Activated CD8-positive, alpha-beta T cell treated with anti-CD3 and anti-CD28 coated beads for 36 hours (primary cell): ENCODE measurements around the gene PHOSPHO2. TPM values are rescaled to one million over a fixed set of nuclear protein-coding genes. Genes with fewer than 3 reads are reported as not detected.

Source experiments
- ATAC-seq: fragments of 200-7000 bp; cut with Tn5 transposase; one replicate; pipeline ENCODE4 v1.10.0; 2021; ENCODE audit warnings: mild to moderate bottlenecking, moderate library complexity
- CTCF ChIA-PET: fragments of 350-600 bp; sonication (Branson Sonifier 250); formaldehyde crosslinking; loops from one replicate; lab custom pipeline; 2021; ENCODE audit warnings: antibody characterized with exemption; lab: Charles Lee
- POLR2A ChIA-PET: fragments of 350-600 bp; sonication (Branson Sonifier 250); formaldehyde crosslinking; loops from one replicate; lab custom pipeline; 2021; ENCODE audit warnings: antibody characterized with exemption; lab: Charles Lee
- DNase-seq: peaks from one replicate; pipeline ENCODE4 v3.0.0-alpha.2; 2020
- H3K27ac Mint-ChIP-seq: one replicate; pipeline ENCODE4 v1.8.0; 2021; ENCODE audit warnings: mild to moderate bottlenecking, mixed read lengths
- H3K27me3 Mint-ChIP-seq: one replicate; pipeline ENCODE4 v1.8.0; 2021; ENCODE audit warnings: mixed read lengths
- H3K36me3 Mint-ChIP-seq: one replicate; pipeline ENCODE4 v1.8.0; 2021; ENCODE audit warnings: low read depth, mixed read lengths
- H3K4me1 Mint-ChIP-seq: one replicate; pipeline ENCODE4 v1.8.0; 2021; ENCODE audit warnings: low read depth, mixed read lengths
- H3K4me3 Mint-ChIP-seq: one replicate; pipeline ENCODE4 v1.8.0; 2021; ENCODE audit warnings: mild to moderate bottlenecking, moderate library complexity, mixed read lengths
- H3K9me3 Mint-ChIP-seq: one replicate; pipeline ENCODE4 v1.8.0; 2021; ENCODE audit warnings: mixed read lengths
- intact Hi-C: fragments of 100-400 bp; cut with micrococcal nuclease; formaldehyde crosslinking; loops from one replicate; pipeline ENCODE4 v1.10.0; 2022
- total RNA-seq, 2 experiments: library from RNA; stranded (reverse); gene quantifications; one replicate each; pipeline ENCODE4 v1.2.3, GENCODE V29; 2021
- TF ChIP-seq, protein P1 (sequence below): fragments of 200-600 bp; IDR thresholded peaks from one replicate; pipeline ENCODE4 v1.8.0; 2022; ENCODE audit warnings: antibody characterized with exemption, mild to moderate bottlenecking

The PHOSPHO2 gene
- total RNA-seq, 2 experiments from 2014 or later, result 3.2 to 3.9 TPM

DNA sequence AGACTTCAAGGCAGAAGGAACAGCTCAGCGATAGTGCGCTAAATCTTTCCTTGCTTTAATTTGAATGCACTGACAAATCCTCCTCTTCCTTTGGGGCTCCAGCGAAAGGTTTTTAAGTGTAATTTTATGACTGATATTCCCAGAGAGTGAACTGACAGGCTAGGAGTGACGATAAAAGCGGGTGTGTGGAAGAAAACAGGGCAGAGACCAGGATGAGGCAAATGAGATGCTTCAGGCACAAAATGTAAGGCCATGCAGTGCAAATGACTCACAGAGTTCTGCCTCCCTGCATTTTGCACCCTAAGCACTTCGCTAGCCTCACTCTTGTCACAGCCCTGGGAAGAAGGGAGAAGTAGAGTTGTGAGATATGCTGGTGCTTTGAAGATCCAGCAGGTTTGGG, 54.0 kb downstream of the PHOSPHO2 start:
- POLR2A ChIA-PET, result no interaction called here
- DNase-seq, result no peak

More for the DNA sequence above, 54.0 kb downstream of the PHOSPHO2 start:
- Mint-ChIP-seq H3K36me3 (peaks cover 9% of the 10 kb centered on the region), H3K4me1 (no peaks in the 10 kb centered on the region), H3K27ac (no peak overlapping the region), H3K9me3 (no peaks in the 10 kb centered on the region), H3K4me3 (no peak overlapping the region), H3K27me3 (no peaks in the 10 kb centered on the region)
- no peak for ATAC-seq
- TF ChIP-seq, protein P1, sequence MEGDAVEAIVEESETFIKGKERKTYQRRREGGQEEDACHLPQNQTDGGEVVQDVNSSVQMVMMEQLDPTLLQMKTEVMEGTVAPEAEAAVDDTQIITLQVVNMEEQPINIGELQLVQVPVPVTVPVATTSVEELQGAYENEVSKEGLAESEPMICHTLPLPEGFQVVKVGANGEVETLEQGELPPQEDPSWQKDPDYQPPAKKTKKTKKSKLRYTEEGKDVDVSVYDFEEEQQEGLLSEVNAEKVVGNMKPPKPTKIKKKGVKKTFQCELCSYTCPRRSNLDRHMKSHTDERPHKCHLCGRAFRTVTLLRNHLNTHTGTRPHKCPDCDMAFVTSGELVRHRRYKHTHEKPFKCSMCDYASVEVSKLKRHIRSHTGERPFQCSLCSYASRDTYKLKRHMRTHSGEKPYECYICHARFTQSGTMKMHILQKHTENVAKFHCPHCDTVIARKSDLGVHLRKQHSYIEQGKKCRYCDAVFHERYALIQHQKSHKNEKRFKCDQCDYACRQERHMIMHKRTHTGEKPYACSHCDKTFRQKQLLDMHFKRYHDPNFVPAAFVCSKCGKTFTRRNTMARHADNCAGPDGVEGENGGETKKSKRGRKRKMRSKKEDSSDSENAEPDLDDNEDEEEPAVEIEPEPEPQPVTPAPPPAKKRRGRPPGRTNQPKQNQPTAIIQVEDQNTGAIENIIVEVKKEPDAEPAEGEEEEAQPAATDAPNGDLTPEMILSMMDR, result no peak
- CTCF ChIA-PET, result no interaction called here
- intact Hi-C loops, result no loop called here

Other genes with a start within 250 kb of the PHOSPHO2 start
- 1 to 10 TPM; 2.6 to 3.2 TPM for gene BBS5, start 215.0 kb upstream of the PHOSPHO2 start, total RNA-seq
- under 1 TPM in 1 of 2 experiments, not detected in 1; 0.34 TPM for gene KLHL41, start 184.8 kb upstream of the PHOSPHO2 start, total RNA-seq
- 10 to 100 TPM; 55.4 to 60.2 TPM for gene FASTKD1, start 120.6 kb upstream of the PHOSPHO2 start, total RNA-seq
- gene PPIG, start 110.1 kb upstream of the PHOSPHO2 start, total RNA-seq, result 10 to 100 TPM; 54.9 to 62.0 TPM
- gene CFAP210, start 64 bp upstream of the PHOSPHO2 start, total RNA-seq, result not detected
- 10 to 100 TPM in 1 of 2 experiments, 1 to 10 TPM in 1; 9.2 to 11.1 TPM for gene KLHL23, start 39.4 kb downstream of the PHOSPHO2 start, total RNA-seq
- gene SSB, start 104.4 kb downstream of the PHOSPHO2 start, total RNA-seq, result 100 to 1,000 TPM; 109 to 114 TPM
- 100 to 1,000 TPM; 103 to 111 TPM for gene METTL5, start 130.4 kb downstream of the PHOSPHO2 start, total RNA-seq
- 10 to 100 TPM; 14.0 to 15.7 TPM for gene UBR3, start 133.0 kb downstream of the PHOSPHO2 start, total RNA-seq